Left ventricle myocardium inferior (tissue), 1 donor: ENCODE results near the gene SLC26A6. TPM values are rescaled to one million over a fixed set of nuclear protein-coding genes. Genes with fewer than 3 reads are reported as not detected.

Experiments
- DNase-seq: peaks from one replicate; pipeline ENCODE4 v3.0.0-alpha.2; 2020
- H3K27ac ChIP-seq: fragments of 200-600 bp; replicated peaks from 2 replicates; pipeline ENCODE4 v1.8.0; 2021
- H3K27me3 ChIP-seq: fragments of 200-600 bp; 2 replicates; pipeline ENCODE4 v1.8.0; 2021; ENCODE audit warnings: low read depth
- H3K36me3 ChIP-seq: fragments of 200-600 bp; 2 replicates; pipeline ENCODE4 v1.8.0; 2021
- H3K4me1 ChIP-seq: fragments of 200-600 bp; 2 replicates; pipeline ENCODE4 v1.8.0; 2021
- H3K4me3 ChIP-seq: fragments of 200-600 bp; 2 replicates; pipeline ENCODE4 v1.8.0; 2021; ENCODE audit warnings: mild to moderate bottlenecking, moderate library complexity
- H3K9me3 ChIP-seq: fragments of 200-600 bp; replicated peaks from 2 replicates; pipeline ENCODE4 v1.8.0; 2021
- CTCF ChIP-seq: fragments of 200-600 bp; IDR thresholded peaks from 2 replicates; pipeline ENCODE4 v1.8.0; 2021; ENCODE audit warnings: antibody characterized with exemption, mild to moderate bottlenecking, borderline replicate concordance
- intact Hi-C: fragments of 100-400 bp; cut with micrococcal nuclease; formaldehyde crosslinking; loops from one replicate; pipeline ENCODE4 v1.11.0; 2022
- long read RNA-seq: library from polyadenylated mRNA; unstranded; transcript quantifications from one replicate; pipeline ENCODE4 v2.0.0, GENCODE V29; 2021
- total RNA-seq: library from RNA; stranded (reverse); fragmentation: NEBNext Ultra II Directional; extraction: Animal tissue kit (Norgen Biotek cat#: 25700); gene quantifications from one replicate; pipeline ENCODE4 v1.2.1, GENCODE V29; 2021
- donor health status: DM: no; HTN: yes; CAD: no; lungs with severe emphysema.

The SLC26A6 gene
- total RNA-seq = 12.9 TPM
- long read RNA-seq, transcript SLC26A6-205 (21 exons, 2,589 nt) = major isoform, 7 of 29 reads
- long read RNA-seq, transcript SLC26A6-207 (21 exons, 2,630 nt) = minor isoform, 5 of 29 reads
- long read RNA-seq, partial matches to known transcripts = 2 of 29 reads
- long read RNA-seq, other reads (novel, unspliced or antisense) = 15 of 29 reads

GRCh38 chr3:48635222-48636021, at the start of gene SLC26A6:
Gene SLC26A6 (minus strand): TSS chr3:48635461. CDS start chr3:48635393, 68 bp downstream.
- H3K36me3 ChIP-seq = peaks cover 27% of the 10 kb centered on the region

GRCh38 chr3:48684480-48685143, 49.4 kb upstream of the SLC26A6 start:
- intact Hi-C loops = no loop called here

More at GRCh38 chr3:48635222-48636021, at the start of gene SLC26A6:
- Histone ChIP-seq H3K9me3 (no peaks in the 10 kb centered on the region), H3K4me1 (peaks cover 32% of the 10 kb centered on the region), H3K4me3 (peak within 1 kb of the TSS; percentile 98), H3K27ac (peak within 1 kb of the TSS; percentile 94), H3K27me3 (no peaks in the 10 kb centered on the region)
- intact Hi-C loops = no loop called here
- DNase-seq = peak; percentile 98
- TF ChIP-seq CTCF = peak; percentile 55

GRCh38 chr3:48684054-48684349, 48.7 kb upstream of the SLC26A6 start:
- Histone ChIP-seq H3K27ac (peak overlapping the region; percentile 94), H3K9me3 (no peaks in the 10 kb centered on the region), H3K4me1 (peaks cover 55% of the 10 kb centered on the region), H3K4me3 (peak overlapping the region; percentile 99), H3K36me3 (peaks cover 55% of the 10 kb centered on the region), H3K27me3 (no peaks in the 10 kb centered on the region)
- intact Hi-C loops = no loop called here
- no peak for DNase-seq
- TF ChIP-seq CTCF = no peak

More at GRCh38 chr3:48684480-48685143, 49.4 kb upstream of the SLC26A6 start:
- H3K4me3 ChIP-seq = peak overlapping the region; percentile 99
- peaks cover 56% of the 10 kb centered on the region for H3K4me1 ChIP-seq
- no peaks in the 10 kb centered on the region for H3K27me3 ChIP-seq
- no peaks in the 10 kb centered on the region for H3K9me3 ChIP-seq
- DNase-seq = peak; percentile 68
- no peak for TF ChIP-seq CTCF
- H3K27ac ChIP-seq = peak overlapping the region; percentile 94
- H3K36me3 ChIP-seq = peaks cover 55% of the 10 kb centered on the region

GRCh38 chr3:48682786-48683185, 47.5 kb upstream of the SLC26A6 start:
- H3K36me3 ChIP-seq = peaks cover 55% of the 10 kb centered on the region
- H3K27ac ChIP-seq = peak overlapping the region; percentile 48
- peaks cover 46% of the 10 kb centered on the region for H3K4me1 ChIP-seq
- no peak overlapping the region for H3K4me3 ChIP-seq
- TF ChIP-seq CTCF = no peak
- no peaks in the 10 kb centered on the region for H3K9me3 ChIP-seq
- no peak for DNase-seq
- intact Hi-C loops = no loop called here
- H3K27me3 ChIP-seq = no peaks in the 10 kb centered on the region

GRCh38 chr3:48681974-48682610, 46.8 kb upstream of the SLC26A6 start:
- Histone ChIP-seq H3K4me1 (peaks cover 41% of the 10 kb centered on the region), H3K4me3 (no peak overlapping the region), H3K36me3 (peaks cover 53% of the 10 kb centered on the region), H3K27me3 (no peaks in the 10 kb centered on the region), H3K9me3 (no peaks in the 10 kb centered on the region), H3K27ac (no peak overlapping the region)
- DNase-seq = no peak
- intact Hi-C loops = no loop called here
- no peak for TF ChIP-seq CTCF
